Progenitor cell of endocrine pancreas (in vitro differentiated cells): Measurements from ENCODE around the gene LPP. TPM values are rescaled to one million over a fixed set of nuclear protein-coding genes. Genes with fewer than 3 reads are reported as not detected.

Experiments
- DNase-seq: peaks from one replicate; pipeline ENCODE4 v3.0.0; 2021; ENCODE audit warnings: low spot score; ENCODE audit not compliant: unreplicated experiment
- H3K27ac Mint-ChIP-seq: 2 replicates; pipeline ENCODE4 v1.8.0; 2021; ENCODE audit warnings: mild to moderate bottlenecking, moderate library complexity, mixed read lengths
- H3K27me3 Mint-ChIP-seq: 2 replicates; pipeline ENCODE4 v1.8.0; 2021; ENCODE audit warnings: mixed read lengths
- H3K36me3 Mint-ChIP-seq: 2 replicates; pipeline ENCODE4 v1.8.0; 2022; ENCODE audit warnings: mixed read lengths; ENCODE audit not compliant: insufficient read depth
- H3K4me1 Mint-ChIP-seq: 2 replicates; pipeline ENCODE4 v1.8.0; 2021; ENCODE audit warnings: low read depth, mixed read lengths
- H3K4me3 Mint-ChIP-seq: 2 replicates; pipeline ENCODE4 v1.8.0; 2021; ENCODE audit warnings: low read depth, mild to moderate bottlenecking, moderate library complexity, mixed read lengths
- H3K9me3 Mint-ChIP-seq: 2 replicates; pipeline ENCODE4 v1.8.0; 2021; ENCODE audit warnings: low read depth, mixed read lengths
- total RNA-seq: library from RNA; stranded (reverse); gene quantifications from 2 replicates; pipeline ENCODE4 v1.2.1, GENCODE V29; 2021
- TF ChIP-seq, protein P1 (sequence below): fragments of 200-600 bp; sonication (generic); IDR thresholded peaks from one replicate; pipeline ENCODE4 v1.5.0; 2021; ENCODE audit warnings: antibody characterized with exemption, mild to moderate bottlenecking; ENCODE audit not compliant: unreplicated experiment

Gene LPP
- total RNA-seq, 1 donor from 2014 or later, result 131 TPM

DNA sequence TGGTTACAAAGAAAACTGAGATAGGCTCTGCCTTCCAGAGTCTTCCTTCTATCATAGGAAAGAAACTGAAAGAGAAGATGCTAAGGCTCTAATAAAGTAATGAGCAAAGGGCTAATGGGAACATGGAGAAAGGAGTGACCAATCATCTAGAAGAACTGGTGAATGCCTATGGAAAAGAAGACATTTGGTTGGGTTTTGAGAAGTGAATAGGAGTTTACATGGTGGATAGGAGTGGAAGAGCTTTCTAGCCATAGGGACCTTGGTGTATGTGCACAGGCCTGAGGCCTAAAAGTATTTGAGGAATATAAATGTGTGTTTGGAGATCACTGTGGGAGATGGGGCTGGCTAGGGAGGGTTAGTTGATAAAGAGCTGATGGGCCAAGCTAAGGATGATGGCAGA lies 6.8 kb downstream of the LPP start:
- Mint-ChIP-seq H3K27me3 (no peaks in the 10 kb centered on the region), H3K4me1 (peaks cover 47% of the 10 kb centered on the region), H3K36me3 (peaks cover 2% of the 10 kb centered on the region), H3K4me3 (no peak overlapping the region), H3K9me3 (no peaks in the 10 kb centered on the region), H3K27ac (no peak overlapping the region)
- no peak for DNase-seq
- TF ChIP-seq, protein P1, sequence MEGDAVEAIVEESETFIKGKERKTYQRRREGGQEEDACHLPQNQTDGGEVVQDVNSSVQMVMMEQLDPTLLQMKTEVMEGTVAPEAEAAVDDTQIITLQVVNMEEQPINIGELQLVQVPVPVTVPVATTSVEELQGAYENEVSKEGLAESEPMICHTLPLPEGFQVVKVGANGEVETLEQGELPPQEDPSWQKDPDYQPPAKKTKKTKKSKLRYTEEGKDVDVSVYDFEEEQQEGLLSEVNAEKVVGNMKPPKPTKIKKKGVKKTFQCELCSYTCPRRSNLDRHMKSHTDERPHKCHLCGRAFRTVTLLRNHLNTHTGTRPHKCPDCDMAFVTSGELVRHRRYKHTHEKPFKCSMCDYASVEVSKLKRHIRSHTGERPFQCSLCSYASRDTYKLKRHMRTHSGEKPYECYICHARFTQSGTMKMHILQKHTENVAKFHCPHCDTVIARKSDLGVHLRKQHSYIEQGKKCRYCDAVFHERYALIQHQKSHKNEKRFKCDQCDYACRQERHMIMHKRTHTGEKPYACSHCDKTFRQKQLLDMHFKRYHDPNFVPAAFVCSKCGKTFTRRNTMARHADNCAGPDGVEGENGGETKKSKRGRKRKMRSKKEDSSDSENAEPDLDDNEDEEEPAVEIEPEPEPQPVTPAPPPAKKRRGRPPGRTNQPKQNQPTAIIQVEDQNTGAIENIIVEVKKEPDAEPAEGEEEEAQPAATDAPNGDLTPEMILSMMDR, result no peak

DNA sequence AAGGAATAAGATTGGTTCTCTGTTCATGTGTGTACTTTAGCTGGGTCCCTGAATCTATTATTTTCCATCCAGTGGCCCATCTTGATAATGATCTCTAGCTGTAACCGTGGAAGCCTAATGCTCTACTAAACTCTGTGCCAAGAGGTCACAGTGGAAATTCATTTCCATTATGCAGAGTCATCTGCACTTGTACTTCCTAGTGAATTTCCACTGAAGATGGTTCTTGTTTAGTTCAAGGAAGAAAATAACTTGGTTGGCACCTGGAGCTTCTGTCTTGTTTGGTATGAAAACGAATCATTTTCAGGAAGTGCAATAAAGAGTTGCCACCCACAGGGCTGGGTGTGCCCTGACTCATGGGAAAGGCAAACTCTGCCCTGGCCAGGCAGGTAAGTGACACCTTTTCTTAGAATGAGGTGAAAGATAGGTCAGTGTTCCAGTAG lies 10.3 kb downstream of the LPP start:
- H3K27ac Mint-ChIP-seq, result no peak overlapping the region
- H3K4me3 Mint-ChIP-seq, result no peak overlapping the region

DNA sequence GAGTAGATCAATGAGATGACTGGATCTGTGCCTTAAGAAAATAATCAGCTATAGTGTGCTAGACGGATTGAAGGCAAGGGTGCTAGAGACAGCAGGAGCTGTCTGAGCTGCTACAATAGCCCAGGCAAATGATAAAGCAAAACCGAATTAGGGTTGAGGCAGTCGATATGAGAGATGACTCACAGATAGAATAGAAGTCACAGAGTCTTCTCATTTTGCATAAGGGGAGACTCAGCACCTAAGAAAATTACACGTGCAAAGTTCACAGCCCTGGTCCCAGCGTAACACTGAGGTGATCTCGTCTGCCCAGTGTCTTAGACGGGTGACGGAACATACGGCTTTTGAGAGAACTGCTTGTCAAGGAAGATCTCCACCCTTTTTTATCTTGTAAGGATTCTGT lies 11.6 kb downstream of the LPP start:
- TF ChIP-seq, protein P1, result no peak
- H3K27me3 Mint-ChIP-seq, result no peaks in the 10 kb centered on the region
- peaks cover 42% of the 10 kb centered on the region for H3K4me1 Mint-ChIP-seq
- no peak overlapping the region for H3K27ac Mint-ChIP-seq
- H3K36me3 Mint-ChIP-seq, result peaks cover 2% of the 10 kb centered on the region
- no peaks in the 10 kb centered on the region for H3K9me3 Mint-ChIP-seq
- H3K4me3 Mint-ChIP-seq, result no peak overlapping the region
- DNase-seq, result no peak

More for the DNA sequence above, 10.3 kb downstream of the LPP start:
- Mint-ChIP-seq H3K4me1 (peaks cover 39% of the 10 kb centered on the region), H3K27me3 (no peaks in the 10 kb centered on the region), H3K9me3 (no peaks in the 10 kb centered on the region), H3K36me3 (peaks cover 2% of the 10 kb centered on the region)
- TF ChIP-seq, protein P1, result no peak
- no peak for DNase-seq

DNA sequence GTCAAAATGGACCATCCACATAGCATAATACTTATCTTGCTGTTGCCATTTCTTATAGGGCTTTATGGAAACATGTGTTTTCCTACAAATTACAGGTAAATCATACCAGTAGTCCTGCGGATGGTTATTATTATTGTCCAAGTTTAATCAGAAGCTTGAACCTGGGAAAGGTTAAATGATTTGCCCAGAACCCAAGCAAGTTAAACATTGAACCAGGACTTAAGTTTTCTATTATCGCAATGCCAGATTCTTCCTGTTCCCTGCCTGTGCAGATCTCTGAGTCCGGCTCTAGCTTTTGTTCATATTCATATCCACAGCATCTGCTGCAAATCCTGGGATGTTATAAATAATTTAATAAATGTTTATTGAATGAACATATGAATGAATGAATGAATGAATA lies 12.5 kb downstream of the LPP start:
- TF ChIP-seq, protein P1, result no peak
- Mint-ChIP-seq H3K36me3 (no peaks in the 10 kb centered on the region), H3K9me3 (no peaks in the 10 kb centered on the region), H3K4me1 (peaks cover 48% of the 10 kb centered on the region), H3K27ac (no peak overlapping the region), H3K27me3 (no peaks in the 10 kb centered on the region), H3K4me3 (no peak overlapping the region)
- DNase-seq, result no peak

DNA sequence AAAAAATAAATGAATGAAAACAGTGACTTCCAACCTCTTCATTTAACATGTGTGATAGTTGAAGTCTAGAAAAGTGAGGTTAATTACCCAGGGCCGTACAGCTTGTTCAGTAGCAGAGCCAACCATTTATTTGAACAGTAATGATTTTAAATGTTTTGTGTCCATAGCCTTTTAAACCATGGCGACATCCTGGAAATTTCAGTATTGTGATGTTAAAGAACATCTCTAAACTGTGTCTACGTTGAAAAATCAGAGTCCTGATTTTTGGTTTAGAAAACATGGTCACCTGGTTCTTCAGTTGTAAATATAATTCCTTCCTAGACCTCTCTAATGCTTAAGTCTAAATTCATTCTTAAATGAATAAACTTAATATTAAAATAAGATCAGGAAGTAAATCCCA lies 14.2 kb downstream of the LPP start:
- H3K4me1 Mint-ChIP-seq, result peaks cover 48% of the 10 kb centered on the region
- no peak overlapping the region for H3K4me3 Mint-ChIP-seq
- H3K9me3 Mint-ChIP-seq, result no peaks in the 10 kb centered on the region
- TF ChIP-seq, protein P1, result no peak
- no peaks in the 10 kb centered on the region for H3K27me3 Mint-ChIP-seq
- H3K36me3 Mint-ChIP-seq, result no peaks in the 10 kb centered on the region
- H3K27ac Mint-ChIP-seq, result no peak overlapping the region
- DNase-seq, result no peak
